Subcutaneous abdominal adipose tissue (tissue), 5 donors: ENCODE measurements around the gene MUS81.
A peak's percentile ranks its signal among the peaks of the same experiment; 100 is the strongest.

Experiments
- H3K27ac ChIP-seq: one replicate; pipeline ENCODE4 v1.7.0; 2013; ENCODE audit warnings: low read depth, mild to moderate bottlenecking, inconsistent platforms, low read length, moderate library complexity
- H3K27me3 ChIP-seq, 5 donors: one replicate each; pipeline ENCODE4 v1.7.0; 2013; ENCODE audit warnings: low read length in 5 of 5, inconsistent platforms in 1 of 5; ENCODE audit not compliant: control insufficient read depth in 5 of 5, insufficient read depth in 4 of 5
- H3K36me3 ChIP-seq, 5 donors: one replicate each; pipeline ENCODE4 v1.7.0; 2013; ENCODE audit warnings: low read length in 5 of 5; ENCODE audit not compliant: control insufficient read depth in 5 of 5, insufficient read depth in 5 of 5
- H3K4me1 ChIP-seq, 5 donors: one replicate each; pipeline ENCODE4 v1.7.0; 2013; ENCODE audit warnings: low read length in 5 of 5, mild to moderate bottlenecking in 3 of 5, moderate library complexity in 1 of 5; ENCODE audit not compliant: control insufficient read depth in 5 of 5, insufficient read depth in 5 of 5
- H3K4me3 ChIP-seq, 5 donors: one replicate each; pipeline ENCODE4 v1.7.0; 2013; ENCODE audit warnings: low read length in 5 of 5, low read depth in 1 of 5
- H3K9ac ChIP-seq, 5 donors: one replicate each; pipeline ENCODE4 v1.7.0; 2013; ENCODE audit warnings: low read length in 5 of 5, mild to moderate bottlenecking in 4 of 5, moderate library complexity in 3 of 5
- H3K9me3 ChIP-seq, 5 donors: one replicate each; pipeline ENCODE4 v1.7.0; 2013; ENCODE audit warnings: low read length in 5 of 5; ENCODE audit not compliant: control insufficient read depth in 5 of 5
- donor health status: healthy.
- donor health status: healthy.
- donor health status: healthy.
- donor health status: healthy.
- donor health status: healthy.

The MUS81 gene

DNA sequence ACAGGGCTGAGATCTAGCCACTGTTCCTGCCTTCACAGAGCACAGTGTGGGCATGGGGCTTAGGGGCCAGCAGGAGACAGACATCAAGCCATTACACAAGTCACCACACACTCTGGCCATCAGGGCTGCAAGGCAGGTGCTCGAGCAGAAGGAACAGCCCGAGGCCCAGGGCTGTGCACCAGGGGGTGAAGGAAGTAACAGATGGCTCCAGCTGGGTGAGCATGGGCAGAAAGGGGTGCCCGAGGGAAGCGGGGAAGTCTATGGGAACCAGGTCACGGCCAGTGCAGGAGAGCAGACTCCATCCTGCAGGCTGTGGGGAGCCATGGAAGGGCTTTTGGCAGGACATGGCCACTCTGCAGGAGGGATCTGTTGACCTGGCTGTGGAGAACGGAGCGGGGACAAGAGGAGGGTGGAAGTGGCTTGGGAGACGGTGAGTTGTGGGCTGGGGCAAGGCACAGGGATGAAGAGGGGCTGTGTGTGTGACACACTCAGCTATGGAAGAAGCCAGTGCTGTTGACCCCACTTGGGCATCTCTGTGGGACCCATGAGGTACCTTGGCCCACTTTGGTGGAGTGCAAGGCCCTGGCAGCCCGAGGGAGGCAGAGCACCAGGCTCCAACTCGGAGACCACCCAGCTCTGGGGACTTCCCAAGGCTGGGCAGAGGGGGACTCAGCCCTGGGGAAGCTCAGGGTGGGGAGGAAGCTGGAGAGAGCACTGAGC is 55.0 kb downstream of the MUS81 start:
- peak overlapping the region in 2 of 5 donors; percentile 19 to 31 for H3K4me3 ChIP-seq
- peaks cover 0 to 5% (median 1%) of the 10 kb centered on the region in 5 donors for H3K27me3 ChIP-seq
- peaks cover 32 to 63% (median 59%) of the 10 kb centered on the region in 5 donors for H3K4me1 ChIP-seq
- peak overlapping the region in 3 of 5 donors; percentile 26 to 100 (median 51) for H3K9ac ChIP-seq
- no peaks in the 10 kb centered on the region for H3K9me3 ChIP-seq
- peak overlapping the region; percentile 86 for H3K27ac ChIP-seq
- peaks cover 0 to 7% (median 6%) of the 10 kb centered on the region in 5 donors for H3K36me3 ChIP-seq

- Histone ChIP-seq H3K4me3 (peak overlapping the region in 3 of 5 donors; percentile 19 to 31 (median 30)), H3K36me3 (peaks cover 0 to 7% (median 6%) of the 10 kb centered on the region in 5 donors), H3K27ac (peak overlapping the region; percentile 86), H3K9me3 (no peaks in the 10 kb centered on the region), H3K4me1 (peaks cover 36 to 69% (median 65%) of the 10 kb centered on the region in 5 donors), H3K9ac (peak overlapping the region; percentile 26 to 100 (median 51)), H3K27me3 (peaks cover 0 to 5% (median 0%) of the 10 kb centered on the region in 5 donors)
Measured at GRCh38 chr11:65915821-65916251, 55.6 kb downstream of the MUS81 start.
